Stimulated activated naive CD4-positive, alpha-beta T cell (primary cell): Measurements from ENCODE around the gene FMNL1.

Experiments used
- DNase-seq, 6 experiments: peaks; one replicate each; lab custom pipeline; 2025; lab: John Stamatoyannopoulos, UW

The FMNL1 gene

DNA sequence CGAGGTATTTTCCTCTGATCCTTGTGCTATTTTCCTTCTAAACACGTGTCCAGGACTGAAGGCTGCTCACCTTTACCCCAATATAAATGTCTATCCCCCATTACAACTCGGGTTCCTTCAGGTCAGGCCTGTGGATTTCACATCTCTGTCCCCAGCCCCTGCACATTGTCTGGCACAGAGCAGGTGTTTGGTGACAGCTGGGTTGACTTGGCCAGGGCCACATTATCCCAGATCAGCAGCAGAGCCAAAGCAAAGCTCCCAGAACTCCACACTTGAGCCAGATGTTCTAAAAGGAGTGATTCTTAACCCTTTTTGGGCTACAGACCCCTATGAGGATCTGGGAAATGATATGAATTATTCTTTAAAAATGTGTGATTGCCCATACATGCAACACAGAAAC lies 58.2 kb downstream of the FMNL1 start:
- no peak for DNase-seq

DNA sequence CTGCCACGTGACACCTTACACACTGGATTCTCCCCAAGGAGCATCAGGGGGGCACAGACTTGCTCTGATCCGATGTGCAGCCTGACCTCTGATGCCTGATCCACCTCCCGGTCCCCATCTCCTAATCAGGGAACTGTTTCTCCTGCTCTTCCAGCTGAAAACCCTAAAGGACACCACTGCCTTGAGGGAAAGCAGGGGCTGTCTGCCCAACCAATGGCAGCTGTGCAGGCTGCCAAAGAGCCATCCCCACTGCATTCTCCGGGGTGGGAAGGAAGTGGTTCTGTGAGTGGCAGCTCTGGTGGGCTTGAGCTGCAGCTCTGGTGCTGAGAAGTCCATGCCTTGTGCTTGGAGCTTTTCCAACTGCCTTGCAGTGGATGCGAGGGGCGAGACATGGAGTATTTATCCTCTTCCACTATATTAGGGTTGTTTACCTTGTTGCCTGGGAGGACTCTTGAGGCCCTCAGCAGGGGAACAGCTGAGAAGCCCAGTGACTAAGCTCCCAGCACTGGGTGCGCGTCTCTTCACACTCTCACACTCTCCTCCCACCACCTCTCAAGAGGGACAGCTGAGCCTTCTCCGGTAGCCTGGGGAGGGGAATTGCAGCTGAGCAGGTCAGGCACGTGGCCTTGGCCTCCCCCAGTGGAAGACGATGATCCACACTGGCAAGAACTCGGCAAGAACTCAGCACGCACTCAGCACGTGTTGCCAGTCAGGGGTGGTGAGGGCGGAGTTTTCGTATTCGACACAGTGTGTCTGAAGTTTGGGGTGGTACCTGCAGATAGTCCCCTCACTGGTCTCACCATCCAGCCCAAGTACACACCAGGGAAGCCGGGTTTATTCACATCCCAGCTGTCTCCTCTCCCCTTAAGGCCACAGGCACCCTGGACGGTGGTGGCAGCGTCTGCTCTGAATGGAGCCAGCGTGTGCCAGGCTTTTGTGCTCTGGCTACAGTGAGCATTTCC lies 61.3 kb downstream of the FMNL1 start:
- DNase-seq: no peak

DNA sequence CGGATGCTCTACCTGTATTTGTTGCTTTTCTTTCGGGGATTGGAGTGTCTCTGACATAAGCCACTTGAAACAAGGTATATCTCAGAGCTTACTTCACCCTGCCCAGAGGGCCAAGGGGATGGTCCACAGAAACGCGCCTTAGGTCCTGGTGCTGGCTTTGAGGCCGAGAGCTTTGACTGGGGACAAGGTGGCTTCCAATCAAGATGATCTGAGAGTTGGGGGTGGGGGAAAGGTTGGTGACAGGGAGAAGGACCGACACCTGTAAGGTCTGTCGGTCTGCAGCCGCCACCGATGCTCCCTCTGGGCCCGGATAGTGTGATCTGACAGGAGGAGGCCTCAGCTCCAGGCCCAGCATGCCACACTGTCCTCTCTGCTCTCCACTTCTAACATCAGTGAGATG lies 62.0 kb downstream of the FMNL1 start:
- no peak for DNase-seq

DNA sequence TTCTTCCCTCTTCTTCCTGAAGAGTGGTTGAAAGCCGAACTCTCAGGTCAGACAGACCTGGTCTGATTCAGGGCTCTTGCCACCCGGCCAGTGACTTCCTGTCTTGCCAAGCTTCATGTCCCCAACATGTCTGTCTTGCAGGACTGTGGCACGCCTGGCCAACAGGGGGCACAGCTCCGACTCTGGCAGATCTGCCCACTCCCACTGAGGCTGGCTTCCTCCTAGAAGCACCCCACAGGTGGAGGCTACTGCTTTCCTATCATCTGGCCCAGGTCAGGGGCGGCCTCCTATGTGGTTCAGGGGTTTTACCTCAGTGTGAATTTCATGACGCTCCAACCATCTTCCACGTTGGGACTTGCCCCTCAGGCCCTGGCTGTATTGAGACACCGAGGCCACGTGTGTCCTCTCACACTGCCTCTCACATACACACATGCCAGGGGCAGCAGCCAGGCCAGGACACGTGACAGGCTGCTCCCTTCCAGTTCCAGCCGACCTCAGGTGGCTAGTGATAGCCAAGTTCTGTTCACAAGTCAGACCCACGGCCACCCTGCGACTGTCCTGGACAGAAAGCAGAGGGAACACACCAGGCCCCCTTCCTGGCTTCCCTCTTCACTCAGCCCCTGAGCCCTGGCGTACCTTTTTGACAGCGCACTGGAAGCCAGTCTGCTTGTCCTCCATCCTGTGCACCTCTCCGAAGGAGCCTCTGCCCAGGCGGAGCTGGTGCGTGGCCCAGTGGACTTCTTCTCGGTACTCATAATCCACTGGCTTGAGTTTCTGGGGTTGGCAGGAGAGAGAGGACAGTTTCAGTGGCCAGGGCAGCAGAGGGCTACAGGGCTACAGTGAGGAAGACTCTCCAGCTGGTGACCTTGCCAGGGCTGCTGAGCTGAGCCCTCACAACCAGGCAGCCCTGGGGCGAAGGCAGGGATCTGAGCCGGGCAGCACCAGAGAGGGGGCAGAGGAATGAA lies 62.8 kb downstream of the FMNL1 start:
- DNase-seq: peak in 5 of 6 experiments; percentile 8 to 28 (median 11)

DNA sequence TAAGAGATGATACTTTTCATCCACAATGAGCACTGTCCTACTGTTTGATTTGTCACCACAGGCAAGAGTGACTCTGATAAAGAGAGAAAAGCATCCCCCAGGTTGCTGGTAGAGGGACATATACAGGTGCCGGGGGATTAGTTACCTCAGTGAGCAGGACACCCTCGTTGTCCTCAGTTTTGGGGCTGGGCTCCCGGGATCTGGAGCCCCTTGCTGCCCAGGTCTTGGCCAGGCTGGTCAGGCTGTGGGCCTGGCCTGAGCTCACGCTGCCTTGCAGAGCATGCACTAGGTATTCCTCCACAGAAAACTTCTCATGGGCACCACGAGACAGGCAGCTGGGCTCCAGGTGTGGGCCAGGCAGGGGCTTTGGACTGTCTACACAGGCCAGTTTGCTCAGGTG lies 64.6 kb downstream of the FMNL1 start:
- DNase-seq: no peak

DNA sequence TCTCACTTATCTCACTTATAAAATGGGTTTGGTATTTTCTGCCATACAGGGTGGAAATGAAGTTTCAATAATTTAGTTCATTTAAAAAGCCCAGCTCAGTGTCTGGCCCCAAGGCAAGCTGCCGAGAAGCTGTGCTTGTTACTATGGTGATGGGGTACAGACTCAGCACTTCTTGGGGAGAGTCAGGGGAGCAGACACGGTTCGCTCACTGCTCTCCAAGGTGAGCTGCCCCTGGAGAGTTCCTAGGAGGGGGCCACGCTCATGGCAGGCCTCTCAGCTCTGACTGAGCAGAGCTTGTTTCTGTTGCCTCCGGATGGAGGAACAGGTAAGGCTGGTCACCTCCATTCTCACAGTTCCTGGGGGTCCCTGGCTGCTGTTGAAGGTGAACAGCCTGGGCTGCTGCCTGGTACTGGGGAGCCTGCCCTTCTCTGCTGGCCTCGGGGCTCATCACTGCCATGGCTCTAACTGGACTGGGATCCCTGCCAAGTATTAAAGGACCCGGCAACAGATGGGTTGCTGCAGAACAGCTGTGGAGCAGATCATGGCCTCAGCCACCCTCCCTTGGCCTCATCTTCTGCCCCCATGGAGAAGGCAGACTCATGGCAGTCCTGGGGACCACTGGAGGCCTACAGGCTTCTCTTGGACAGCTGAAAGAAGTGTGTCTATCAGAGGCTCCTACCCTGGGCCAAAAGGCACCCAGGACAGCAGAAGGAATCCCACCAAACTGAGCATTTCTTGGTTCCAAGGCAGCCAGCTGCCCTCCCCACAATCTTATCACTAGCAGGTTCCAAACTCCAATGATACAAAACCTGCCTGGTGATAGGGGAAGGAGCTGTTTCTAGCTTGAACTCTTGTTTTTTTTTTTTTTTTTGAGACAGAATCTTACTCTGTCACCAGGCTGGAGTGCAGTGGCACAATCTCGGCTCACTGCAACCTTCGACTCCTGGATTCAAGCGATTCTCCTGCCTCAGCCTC lies 66.1 kb downstream of the FMNL1 start:
- DNase-seq: no peak

DNA sequence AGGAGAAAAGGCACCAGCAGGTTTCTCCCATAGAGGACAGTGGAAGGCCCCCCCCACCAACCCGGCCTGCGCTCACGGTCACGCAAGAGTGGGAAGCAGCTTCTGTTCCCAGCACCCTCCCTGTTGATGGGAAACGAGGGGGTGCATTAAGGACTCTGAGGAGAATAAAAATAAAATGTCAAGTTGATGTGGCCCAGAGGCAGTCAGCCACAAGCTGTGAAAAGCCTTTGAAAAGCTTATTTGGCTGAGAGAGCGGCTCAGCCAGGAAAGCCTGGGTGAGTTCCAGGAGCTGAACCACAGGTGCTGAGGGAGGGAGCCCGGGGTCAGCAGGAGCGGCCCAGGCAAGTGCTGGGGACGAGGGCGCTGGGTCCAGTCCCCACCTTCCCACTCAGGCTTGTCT lies 67.1 kb downstream of the FMNL1 start:
- DNase-seq: no peak

DNA sequence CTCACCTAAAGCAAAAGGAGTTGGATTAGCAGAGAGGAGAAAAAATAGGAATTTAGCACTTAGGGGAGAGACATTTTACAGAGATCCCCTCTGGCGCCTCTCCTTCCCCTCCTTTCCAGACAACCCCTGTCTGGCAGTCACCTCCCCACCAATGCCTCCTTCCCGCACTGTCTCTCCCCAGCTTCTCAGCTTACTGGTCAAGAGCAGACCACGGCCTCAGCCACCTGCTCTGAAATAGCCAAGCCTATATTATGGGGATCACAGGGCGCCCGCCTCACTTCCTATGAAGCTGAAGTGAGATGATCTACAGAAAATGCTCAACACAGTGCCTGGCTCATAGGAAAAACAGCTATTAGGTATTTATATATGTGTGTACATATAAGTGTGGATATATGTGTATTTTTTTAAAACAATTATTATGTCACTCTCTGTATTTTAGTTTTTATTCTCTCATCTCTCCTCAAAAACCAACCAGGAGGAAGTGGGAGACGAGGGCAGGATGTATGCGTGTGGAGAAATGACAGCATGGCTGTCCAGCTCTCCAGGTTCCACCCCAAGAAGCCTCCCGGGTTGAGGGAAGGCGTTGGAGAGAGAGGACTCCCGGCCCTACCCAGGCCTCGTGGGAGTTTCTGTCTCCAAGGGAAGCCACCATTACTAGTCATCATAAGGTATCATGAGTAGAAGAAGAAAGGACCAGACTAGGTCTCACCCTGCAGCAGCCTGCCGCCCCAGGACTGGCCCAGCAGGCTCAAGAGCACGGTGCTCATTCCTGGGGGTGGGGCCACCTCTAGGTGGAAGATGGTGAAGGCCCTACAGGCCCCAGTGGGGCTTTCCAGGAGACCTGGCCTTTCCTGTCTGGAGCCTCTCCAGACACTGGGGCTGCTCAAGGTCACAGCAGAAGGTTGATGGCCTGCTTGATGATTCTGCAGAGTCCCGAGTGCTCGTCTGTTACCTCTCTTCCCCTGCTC lies 67.9 kb downstream of the FMNL1 start:
- no peak for DNase-seq

DNA sequence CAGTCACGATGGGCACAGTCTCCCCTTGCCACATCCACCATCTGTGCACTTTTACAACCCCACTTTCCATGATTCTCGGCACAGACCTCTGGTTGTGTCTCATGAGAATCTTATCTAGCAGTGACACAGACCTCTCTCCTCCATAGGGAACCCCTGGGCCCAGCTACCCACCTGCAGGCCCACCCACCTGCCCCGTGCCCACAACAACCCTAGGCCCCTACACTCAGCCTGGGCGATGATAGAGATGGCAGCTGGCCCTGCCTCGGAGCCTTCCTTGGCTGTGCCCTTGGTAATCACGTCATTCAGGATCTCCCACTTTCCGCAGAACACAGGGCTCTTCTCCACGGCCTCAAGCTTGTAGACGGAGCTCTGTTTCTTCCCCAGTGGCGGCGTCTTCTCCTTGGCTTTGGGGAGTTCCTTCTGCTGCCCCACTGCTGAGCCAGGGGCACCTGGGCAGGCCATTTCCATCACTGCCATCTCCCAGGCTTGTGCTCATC lies 68.6 kb downstream of the FMNL1 start:
- DNase-seq: no peak

DNA sequence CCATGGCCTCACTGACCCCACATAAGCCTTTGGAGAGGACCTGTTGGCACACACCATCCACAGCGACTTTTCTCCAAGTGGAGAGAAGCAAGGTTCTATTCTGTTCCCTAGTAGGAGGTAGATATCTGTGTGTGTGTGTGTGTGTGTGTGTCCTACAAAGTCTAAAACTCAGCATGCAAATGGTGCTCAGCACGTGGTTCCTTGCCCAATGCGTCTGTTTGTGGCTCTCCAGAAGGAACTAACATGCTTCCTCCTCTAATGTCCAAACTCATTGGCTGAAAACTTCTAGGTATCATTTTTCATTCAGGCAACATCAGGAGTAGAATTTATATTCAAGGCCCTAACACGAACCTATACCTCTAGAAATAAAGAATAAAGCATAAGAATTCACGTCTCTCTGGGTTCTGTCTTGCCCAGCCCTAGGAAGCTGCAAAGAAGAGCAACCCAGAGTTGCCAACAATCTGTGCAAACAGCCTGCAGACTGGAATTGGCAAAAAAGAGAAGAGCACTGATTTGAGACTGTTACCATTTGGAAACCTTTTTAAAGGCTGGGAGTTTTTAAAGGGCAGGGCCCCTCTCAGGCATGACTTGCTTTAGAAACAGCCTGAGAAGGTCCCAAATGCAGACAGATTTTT lies 69.6 kb downstream of the FMNL1 start:
- no peak for DNase-seq

DNA sequence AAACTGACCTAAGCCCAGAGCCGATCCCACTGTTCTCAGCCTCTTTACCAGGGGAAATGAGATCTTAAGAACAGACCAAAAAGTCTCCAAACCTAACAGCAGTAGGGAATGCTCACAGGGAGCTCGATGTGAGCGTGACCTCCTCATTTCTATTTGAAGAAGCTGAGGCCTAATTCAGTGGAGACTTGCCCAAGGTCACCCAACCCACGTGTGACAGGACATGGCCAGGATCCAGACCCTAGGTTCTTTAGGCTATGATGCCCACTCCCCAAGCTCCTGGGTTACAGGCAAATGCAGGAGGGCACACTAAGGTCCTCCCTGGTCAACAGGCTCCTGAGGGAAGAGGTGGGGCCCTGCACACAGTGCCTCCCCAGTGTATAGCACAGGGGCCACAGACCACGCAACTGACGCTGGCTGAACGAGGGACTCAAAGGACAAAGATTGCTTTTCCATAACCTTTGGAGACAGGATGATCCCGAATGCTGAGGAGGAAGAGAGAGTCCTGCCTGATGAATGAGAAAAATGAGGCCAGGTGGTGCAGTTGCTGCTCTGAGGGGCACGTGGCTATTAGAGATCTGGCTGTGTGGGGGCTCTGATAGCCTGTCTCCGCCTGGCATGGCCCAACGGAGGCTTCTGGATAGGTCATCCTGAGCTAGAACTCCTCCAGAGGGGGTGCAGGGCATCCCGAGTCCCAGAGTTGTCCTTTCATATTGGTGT lies 71.2 kb downstream of the FMNL1 start:
- DNase-seq: no peak

DNA sequence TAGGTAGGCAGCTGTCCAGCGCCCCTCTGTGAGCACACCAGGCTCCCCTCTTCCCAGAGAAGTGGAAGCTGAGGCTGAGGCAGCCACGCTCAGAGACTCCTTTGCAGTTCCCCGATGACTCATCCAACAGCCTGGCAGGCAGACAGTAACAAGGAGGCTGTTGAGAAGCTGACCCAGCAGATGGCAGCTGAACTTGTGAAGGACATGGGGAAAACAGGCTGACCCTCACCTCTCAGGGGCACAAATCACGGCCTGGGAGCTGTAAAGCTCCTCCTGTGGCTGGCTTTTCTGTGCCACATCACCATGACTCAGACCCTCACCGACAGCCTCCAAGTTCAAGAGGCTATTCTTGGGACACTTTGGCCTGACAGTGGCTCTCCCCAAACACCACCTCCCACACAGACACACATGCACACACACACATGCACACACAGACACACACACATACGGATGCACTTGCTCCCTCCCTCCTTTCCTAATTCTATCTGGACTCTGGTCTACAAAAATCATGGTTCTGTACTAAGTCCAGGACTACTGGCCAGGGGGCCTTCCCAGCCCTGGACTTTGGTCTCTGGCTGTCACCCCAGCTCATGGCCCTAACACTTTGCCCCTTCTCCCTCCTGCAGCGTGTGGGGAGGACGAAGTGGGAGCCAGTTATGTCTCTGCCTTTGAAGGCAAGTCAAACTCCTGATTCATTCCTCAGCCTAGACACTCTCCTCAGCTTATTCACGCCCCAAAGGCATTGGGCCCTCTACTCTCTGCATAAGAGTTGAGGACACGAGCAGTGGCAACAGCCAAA lies 71.9 kb downstream of the FMNL1 start:
- no peak for DNase-seq

DNA sequence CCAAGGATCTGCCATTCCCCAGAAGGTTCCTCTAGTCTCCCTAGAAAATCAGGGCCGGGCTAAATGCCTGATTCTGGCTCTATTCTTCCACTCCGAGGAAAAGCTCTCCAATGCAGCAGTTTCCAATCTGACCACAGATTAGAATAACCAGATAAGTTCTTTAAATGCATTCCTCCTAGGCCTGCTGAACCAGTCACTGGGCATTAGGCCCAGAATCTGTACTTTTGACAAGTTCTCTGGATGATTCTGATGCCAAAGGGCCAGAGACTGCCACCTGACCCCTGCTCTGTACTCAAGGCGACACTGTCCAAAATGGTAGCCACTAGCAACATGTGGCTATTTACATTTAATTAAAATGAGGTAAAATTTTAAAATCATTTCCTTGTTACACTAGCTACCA lies 72.8 kb downstream of the FMNL1 start:
- no peak for DNase-seq

DNA sequence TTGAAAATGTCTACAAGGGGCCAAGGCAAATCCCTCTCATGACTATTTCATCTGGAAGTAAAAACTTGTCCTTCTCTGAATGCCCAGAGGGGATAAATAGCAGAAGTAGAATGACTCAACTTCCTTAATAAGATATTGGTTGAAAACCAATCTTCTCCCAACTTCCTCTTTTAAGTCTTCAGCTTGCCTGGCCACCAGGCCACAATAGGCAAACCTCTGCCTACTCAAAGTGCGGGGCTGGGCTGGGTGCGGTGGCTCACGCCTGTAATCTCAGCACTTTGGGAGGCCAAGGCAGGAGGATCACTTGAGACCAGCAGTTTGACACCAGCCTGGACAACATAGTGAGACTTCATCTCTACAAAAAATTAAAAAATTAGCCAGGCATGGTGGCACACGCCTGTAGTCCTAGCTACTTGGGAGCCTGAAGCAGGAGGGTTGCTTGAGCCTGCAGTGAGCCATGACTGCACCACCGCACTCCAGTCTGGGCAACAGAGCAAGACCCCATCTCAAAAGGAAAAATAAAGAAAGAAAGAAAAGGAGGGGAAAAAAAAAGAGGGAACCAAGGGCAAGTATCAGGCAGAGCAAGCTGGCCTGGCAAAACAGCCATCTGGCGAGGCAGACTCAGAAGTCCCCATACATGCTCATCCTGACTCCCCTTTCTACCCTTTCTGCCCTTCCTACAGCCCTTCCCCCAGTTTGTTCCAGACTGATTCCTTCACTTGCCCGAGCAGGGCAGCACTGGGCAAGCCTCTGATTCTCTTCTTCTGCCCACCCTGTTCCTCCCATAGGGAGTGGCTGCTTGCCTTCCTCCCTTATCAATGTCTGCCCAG lies 74.5 kb downstream of the FMNL1 start:
- no peak for DNase-seq

DNA sequence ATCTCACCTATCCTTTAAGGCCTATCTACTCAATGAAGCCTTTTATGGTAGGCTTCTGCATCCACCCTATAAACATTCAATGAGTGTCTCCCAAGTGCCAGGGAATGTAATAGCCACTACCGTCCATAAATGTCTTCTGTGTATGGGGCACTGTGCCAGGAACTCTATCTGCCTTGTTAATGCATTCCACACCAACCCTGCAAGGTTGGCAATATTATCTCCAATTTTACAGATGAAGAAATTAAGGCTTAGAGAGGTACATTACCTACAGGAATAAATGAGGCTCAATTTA lies 75.1 kb downstream of the FMNL1 start:
- DNase-seq: no peak
